Kidney (tissue), 14 donors: ENCODE results near the gene COL4A4. TPM values are rescaled to one million over a fixed set of nuclear protein-coding genes. Genes with fewer than 3 reads are reported as not detected.

Experiments used
- DNase-seq, 5 donors: peaks; one replicate each; pipeline ENCODE4 v3.0.0-alpha.2; 2013 to 2020
- FAIRE-seq: peaks from 2 replicates; lab custom pipeline; 2012; peaks lifted over from hg19 to GRCh38; lab: Jason Lieb, UNC
- H3K27ac ChIP-seq, 2 donors: one replicate each; pipeline ENCODE4 v1.7.0; 2013; ENCODE audit warnings: low read depth in 2 of 2, low read length in 2 of 2, inconsistent platforms in 1 of 2
- H3K27me3 ChIP-seq: one replicate; pipeline ENCODE4 v1.7.1; 2013; ENCODE audit warnings: low read length, inconsistent platforms; ENCODE audit not compliant: control insufficient read depth, insufficient read depth
- H3K36me3 ChIP-seq, 3 donors: one replicate each; pipeline versions ENCODE4 v1.7.0 to v1.7.1; 2013; ENCODE audit warnings: low read length in 3 of 3, control low read depth in 1 of 3, inconsistent platforms in 1 of 3; ENCODE audit not compliant: insufficient read depth in 3 of 3, control insufficient read depth in 2 of 3
- H3K4me1 ChIP-seq, 3 donors: one replicate each; pipeline versions ENCODE4 v1.7.0 to v1.7.1; 2013; ENCODE audit warnings: low read length in 3 of 3, inconsistent platforms in 1 of 3, low read depth in 1 of 3; ENCODE audit not compliant: control insufficient read depth in 2 of 3, insufficient read depth in 2 of 3
- H3K4me3 ChIP-seq, 3 donors: one replicate each; pipeline versions ENCODE4 v1.7.0 to v1.8.1; 2013; ENCODE audit warnings: low read length in 3 of 3, control low read depth in 1 of 3, inconsistent platforms in 1 of 3
- H3K9ac ChIP-seq, 3 donors: one replicate each; pipeline versions ENCODE4 v1.7.0 to v1.7.1; 2013; ENCODE audit warnings: low read length in 3 of 3, control low read depth in 1 of 3, inconsistent platforms in 1 of 3
- H3K9me3 ChIP-seq, 3 donors: one replicate each; pipeline versions ENCODE4 v1.7.0 to v1.7.1; 2013; ENCODE audit warnings: low read length in 3 of 3, control low read depth in 1 of 3, inconsistent platforms in 1 of 3; ENCODE audit not compliant: control insufficient read depth in 2 of 3, insufficient read depth in 1 of 3
- CTCF ChIP-seq: IDR thresholded peaks from 3 replicates; pipeline ENCODE4 v1.5.1; 2012; ENCODE audit warnings: mild to moderate bottlenecking, moderate library complexity, borderline replicate concordance; ENCODE audit not compliant: insufficient read depth; ENCODE audit errors: extremely low read depth
- intact Hi-C: fragments of 100-400 bp; cut with DNase I; formaldehyde crosslinking; loops from one replicate; pipeline ENCODE4 v1.11.1; 2022
- polyA plus RNA-seq: library from polyadenylated mRNA; stranded (reverse); fragments of 350-450 nt; fragmentation: Illumina TruSeq; extraction: RNeasy Lipid Tissue Mini Kit (QIAGEN cat#74804); gene quantifications from one replicate; pipeline ENCODE4 v1.2.3, GENCODE V29; 2014; ENCODE audit warnings: low read depth, low replicate concordance; ENCODE audit not compliant: insufficient read depth
- total RNA-seq: library from RNA; stranded (reverse); fragmentation: NEBNext Ultra II Directional; extraction: Animal tissue kit (Norgen Biotek cat#: 25700); gene quantifications from one replicate; pipeline ENCODE4 v1.2.1, GENCODE V29; 2021
- donor health status: control.
- donor health status: control.
- donor health status: control.
- donor health status: control.
- donor health status: control.
- donor health status: DM: yes; HTN: yes; CAD: no.
- donor health status: Normal renal cell carcinoma (clear cell type).

Gene COL4A4
- total and polyA plus RNA-seq, 2 donors from 2014 or later, result 7.2 to 53.3 TPM

- intact Hi-C loops, result no loop called here
- no peaks in the 10 kb centered on the region for H3K9me3 ChIP-seq
- DNase-seq (no peak), FAIRE-seq (no peak)
- no peaks in the 10 kb centered on the region for H3K36me3 ChIP-seq
- TF ChIP-seq CTCF, result no peak
- H3K27ac ChIP-seq, result no peak overlapping the region
- H3K4me1 ChIP-seq, result no peaks in the 10 kb centered on the region
- H3K4me3 ChIP-seq, result no peak overlapping the region
- no peak overlapping the region for H3K9ac ChIP-seq
- H3K27me3 ChIP-seq, result no peaks in the 10 kb centered on the region
Observed at GRCh38 chr2:226953206-226953605, 210.8 kb downstream of the COL4A4 start.

Other genes starting within 250 kb of the COL4A4 start
- 48.8 TPM for gene COL4A3, start 419 bp upstream of the COL4A4 start, total RNA-seq
- gene COL4A3, start 419 bp upstream of the COL4A4 start, polyA plus RNA-seq, result 20.8 TPM
- 80.8 TPM for gene MFF, start 161.0 kb upstream of the COL4A4 start, total RNA-seq
- gene MFF, start 161.0 kb upstream of the COL4A4 start, polyA plus RNA-seq, result 110 TPM
- not detected for gene TM4SF20, start 215.1 kb upstream of the COL4A4 start, total RNA-seq
- not detected for gene TM4SF20, start 215.1 kb upstream of the COL4A4 start, polyA plus RNA-seq
- not detected for gene SCYGR1, start 223.7 kb upstream of the COL4A4 start, total RNA-seq
- not detected for gene SCYGR1, start 223.7 kb upstream of the COL4A4 start, polyA plus RNA-seq